HEK293 (cell line): ENCODE data around the gene TIMM44.

Source experiments
- CTCF ChIA-PET: fragments of 350-600 bp; formaldehyde crosslinking; extraction: SDS; loops from one replicate; lab custom pipeline; 2021; ENCODE audit warnings: antibody characterized with exemption; lab: Yijun Ruan, JAX
- POLR2A ChIA-PET: fragments of 300-600 bp; formaldehyde crosslinking; extraction: SDS; loops from one replicate; lab custom pipeline; 2020; ENCODE audit warnings: antibody characterized with exemption, inconsistent platforms; lab: Yijun Ruan, JAX
- H3K27ac ChIP-seq: fragments of 200-500 bp; sonication (Bioruptor generic); 2 replicates; pipeline ENCODE4 v1.5.1; 2014; ENCODE audit warnings: low read depth, low read length, control low read depth, inconsistent platforms; ENCODE audit errors: extremely low read depth
- H3K36me3 ChIP-seq, 2 experiments: fragments of 200-500 bp in 1 of 2; sonication (Bioruptor generic) in 1 of 2; 1 replicate in 1 of 2; 2 replicates in 1 of 2; pipeline ENCODE4 v1.5.1; 2014 to 2017; ENCODE audit warnings: inconsistent platforms in 2 of 2, low read length in 2 of 2; ENCODE audit not compliant: control insufficient read depth in 2 of 2, insufficient read depth in 1 of 2
- H3K4me1 ChIP-seq: fragments of 200-500 bp; sonication (Bioruptor generic); 2 replicates; pipeline ENCODE4 v1.5.1; 2014; ENCODE audit warnings: mild to moderate bottlenecking, low read length, inconsistent platforms; ENCODE audit not compliant: control insufficient read depth, insufficient read depth
- H3K4me3 ChIP-seq: 2 replicates; pipeline ENCODE4 v1.5.1; 2011; ENCODE audit warnings: low read depth, mild to moderate bottlenecking, control low read depth, low read length, moderate library complexity
- H3K9me3 ChIP-seq: fragments of 200-500 bp; sonication (Bioruptor generic); 2 replicates; pipeline ENCODE4 v1.5.1; 2014; ENCODE audit warnings: low read depth, low read length, inconsistent platforms; ENCODE audit not compliant: control insufficient read depth, insufficient read depth
- ATF2 ChIP-seq: fragments of 450-650 bp; formaldehyde crosslinking; IDR thresholded peaks from 2 replicates; pipeline ENCODE4 v1.5.1; 2016; ENCODE audit warnings: missing biosample characterization, missing genetic modification characterization, low read depth
- KLF1 ChIP-seq: fragments of 450-650 bp; formaldehyde crosslinking; IDR thresholded peaks from 2 replicates; pipeline ENCODE4 v1.5.1; 2016; ENCODE audit warnings: missing biosample characterization, missing genetic modification characterization
- KLF16 ChIP-seq: fragments of 450-650 bp; formaldehyde crosslinking; IDR thresholded peaks from 2 replicates; pipeline ENCODE4 v1.5.1; 2017; ENCODE audit warnings: missing biosample characterization, missing genetic modification characterization
- KLF8 ChIP-seq: fragments of 450-650 bp; formaldehyde crosslinking; IDR thresholded peaks from 2 replicates; pipeline ENCODE4 v1.5.1; 2016; ENCODE audit warnings: missing biosample characterization, missing genetic modification characterization
- MYNN ChIP-seq: fragments of 450-650 bp; formaldehyde crosslinking; IDR thresholded peaks from 2 replicates; pipeline ENCODE4 v1.5.1; 2016; ENCODE audit warnings: missing biosample characterization, missing genetic modification characterization, borderline replicate concordance
- OVOL3 ChIP-seq: fragments of 450-650 bp; formaldehyde crosslinking; IDR thresholded peaks from 2 replicates; pipeline ENCODE4 v1.5.1; 2016; ENCODE audit warnings: missing biosample characterization, missing genetic modification characterization
- ZIC2 ChIP-seq: fragments of 450-650 bp; formaldehyde crosslinking; IDR thresholded peaks from 2 replicates; pipeline ENCODE4 v1.5.1; 2016; ENCODE audit warnings: missing biosample characterization, missing genetic modification characterization
- ZNF146 ChIP-seq: fragments of 450-650 bp; formaldehyde crosslinking; IDR thresholded peaks from 2 replicates; pipeline ENCODE4 v1.5.1; 2016; ENCODE audit warnings: missing biosample characterization, missing genetic modification characterization
- ZNF239 ChIP-seq: fragments of 450-650 bp; formaldehyde crosslinking; IDR thresholded peaks from 2 replicates; pipeline ENCODE4 v1.5.1; 2016; ENCODE audit warnings: missing biosample characterization, missing genetic modification characterization
- ZNF302 ChIP-seq: fragments of 450-650 bp; formaldehyde crosslinking; IDR thresholded peaks from 2 replicates; pipeline ENCODE4 v1.5.1; 2016; ENCODE audit warnings: missing biosample characterization, missing genetic modification characterization, low read depth
- ZNF324 ChIP-seq: fragments of 450-650 bp; formaldehyde crosslinking; IDR thresholded peaks from 2 replicates; pipeline ENCODE4 v1.5.1; 2016; ENCODE audit warnings: missing biosample characterization, missing genetic modification characterization
- ZNF416 ChIP-seq: fragments of 450-650 bp; formaldehyde crosslinking; IDR thresholded peaks from 2 replicates; pipeline ENCODE4 v1.5.1; 2016; ENCODE audit warnings: missing biosample characterization, missing genetic modification characterization
- ZNF433 ChIP-seq: fragments of 450-650 bp; formaldehyde crosslinking; IDR thresholded peaks from 2 replicates; pipeline ENCODE4 v1.5.1; 2016; ENCODE audit warnings: missing biosample characterization, missing genetic modification characterization, low read depth
- ZNF473 ChIP-seq: fragments of 450-650 bp; formaldehyde crosslinking; IDR thresholded peaks from 2 replicates; pipeline ENCODE4 v1.5.1; 2017; ENCODE audit warnings: missing biosample characterization, missing genetic modification characterization
- ZNF513 ChIP-seq: fragments of 450-650 bp; IDR thresholded peaks from 2 replicates; pipeline ENCODE4 v1.5.1; 2018; ENCODE audit warnings: missing biosample characterization, missing genetic modification characterization
- ZNF521 ChIP-seq: fragments of 450-650 bp; formaldehyde crosslinking; IDR thresholded peaks from 2 replicates; pipeline ENCODE4 v1.5.1; 2017; ENCODE audit warnings: missing biosample characterization, mild to moderate bottlenecking, missing genetic modification characterization
- ZNF548 ChIP-seq: fragments of 450-650 bp; formaldehyde crosslinking; IDR thresholded peaks from 2 replicates; pipeline ENCODE4 v1.5.1; 2016; ENCODE audit warnings: missing biosample characterization, missing genetic modification characterization
- ZNF560 ChIP-seq: fragments of 450-650 bp; formaldehyde crosslinking; IDR thresholded peaks from 2 replicates; pipeline ENCODE4 v1.5.1; 2017; ENCODE audit warnings: missing biosample characterization, missing genetic modification characterization, borderline replicate concordance
- ZNF776 ChIP-seq: fragments of 450-650 bp; formaldehyde crosslinking; IDR thresholded peaks from 2 replicates; pipeline ENCODE4 v1.5.0; 2017; ENCODE audit warnings: missing biosample characterization, missing genetic modification characterization, borderline replicate concordance
- ZNF777 ChIP-seq: fragments of 450-650 bp; formaldehyde crosslinking; IDR thresholded peaks from 2 replicates; pipeline ENCODE4 v1.5.1; 2017; ENCODE audit warnings: missing biosample characterization, missing genetic modification characterization, borderline replicate concordance
- ZSCAN16 ChIP-seq: fragments of 450-650 bp; formaldehyde crosslinking; IDR thresholded peaks from 2 replicates; pipeline ENCODE4 v1.5.1; 2016; ENCODE audit warnings: missing biosample characterization, missing genetic modification characterization
- TF ChIP-seq, protein P1 (sequence below): fragments of 450-650 bp; formaldehyde crosslinking; IDR thresholded peaks from 2 replicates; pipeline ENCODE4 v1.5.1; 2016; ENCODE audit warnings: missing biosample characterization, missing genetic modification characterization
- TF ChIP-seq, protein P2 (sequence below): fragments of 450-650 bp; formaldehyde crosslinking; IDR thresholded peaks from 2 replicates; pipeline ENCODE4 v1.5.1; 2016; ENCODE audit warnings: missing biosample characterization, missing genetic modification characterization

TIMM44 gene

DNA sequence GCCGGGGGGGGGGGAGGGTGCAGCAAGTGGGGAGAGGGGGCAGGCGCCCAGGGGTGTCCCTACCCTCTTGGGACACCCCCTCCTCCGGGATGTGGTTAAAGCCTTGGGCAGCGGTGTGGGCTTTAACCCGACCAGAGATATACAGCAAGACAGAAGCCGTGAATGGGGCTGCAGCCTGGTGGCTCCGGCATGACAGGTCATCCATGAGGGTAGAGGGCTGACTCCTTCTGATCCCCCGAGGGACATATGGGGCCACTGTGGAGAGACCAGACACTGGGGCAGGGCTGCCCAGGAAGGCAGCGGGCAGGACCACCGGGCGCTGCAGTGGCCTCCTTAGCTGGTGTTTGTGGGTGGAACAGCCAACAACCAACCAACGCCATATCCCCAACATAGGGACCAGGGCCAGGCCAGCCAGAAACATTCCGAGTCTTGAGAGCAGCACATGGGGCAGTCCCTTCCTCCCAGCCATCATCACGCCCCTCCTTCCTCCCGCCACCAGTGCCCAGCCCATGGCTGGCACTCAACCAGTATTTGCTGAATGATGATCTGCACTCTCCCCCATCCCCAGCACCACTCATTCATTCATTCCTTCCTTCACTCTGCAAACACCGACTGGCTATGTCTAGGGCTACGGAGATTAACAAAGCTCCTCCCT is 43.8 kb upstream of the TIMM44 start:
- ChIA-PET POLR2A (no interaction called here), CTCF (interaction anchor here (1.0 to 1.3 kb wide), 2 partner anchors 15 to 269 kb away, joined by 3 to 10 read pairs; no protein-coding TSS in a partner anchor)
- H3K4me3 ChIP-seq = no peak overlapping the region
- no peak overlapping the region for H3K27ac ChIP-seq
- H3K4me1 ChIP-seq = no peaks in the 10 kb centered on the region
- no peaks in the 10 kb centered on the region for H3K9me3 ChIP-seq
- TF ChIP-seq, protein P1, sequence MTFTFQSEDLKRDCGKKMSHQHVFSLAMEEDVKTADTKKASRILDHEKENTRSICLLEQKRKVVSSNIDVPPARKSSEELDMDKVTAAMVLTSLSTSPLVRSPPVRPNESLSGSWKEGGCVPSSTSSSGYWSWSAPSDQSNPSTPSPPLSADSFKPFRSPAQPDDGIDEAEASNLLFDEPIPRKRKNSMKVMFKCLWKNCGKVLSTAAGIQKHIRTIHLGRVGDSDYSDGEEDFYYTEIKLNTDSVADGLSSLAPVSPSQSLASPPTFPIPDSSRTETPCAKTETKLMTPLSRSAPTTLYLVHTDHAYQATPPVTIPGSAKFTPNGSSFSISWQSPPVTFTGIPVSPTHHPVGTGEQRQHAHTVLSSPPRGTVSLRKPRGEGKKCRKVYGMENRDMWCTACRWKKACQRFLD (tag by site-specific recombination) = no peak
- no peak for TF ChIP-seq ZNF146 (tag by site-specific recombination)
- TF ChIP-seq ZNF521 = no peak
- no peak for TF ChIP-seq ZNF416
- TF ChIP-seq, protein P2, sequence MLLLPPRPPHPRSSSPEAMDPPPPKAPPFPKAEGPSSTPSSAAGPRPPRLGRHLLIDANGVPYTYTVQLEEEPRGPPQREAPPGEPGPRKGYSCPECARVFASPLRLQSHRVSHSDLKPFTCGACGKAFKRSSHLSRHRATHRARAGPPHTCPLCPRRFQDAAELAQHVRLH = no peak
- no peak for TF ChIP-seq KLF8 (tag by site-specific recombination)
- TF ChIP-seq ZNF239 (tag by site-specific recombination) = no peak
- no peak for TF ChIP-seq ZNF548 (tag by site-specific recombination)
- TF ChIP-seq ZSCAN16 (tag by site-specific recombination) = no peak
- TF ChIP-seq ZNF777 (tag by site-specific recombination) = no peak
- no peak for TF ChIP-seq OVOL3 (tag by site-specific recombination)
- TF ChIP-seq ZNF776 (tag by site-specific recombination) = no peak
- TF ChIP-seq, all 188 proteins: peak for 0
- peaks cover 26 to 97% of the 10 kb centered on the region in 2 experiments for H3K36me3 ChIP-seq

- Histone ChIP-seq H3K27ac (no peak overlapping the region), H3K36me3 (peaks cover 21 to 98% of the 10 kb centered on the region in 2 experiments), H3K4me1 (no peaks in the 10 kb centered on the region), H3K9me3 (no peaks in the 10 kb centered on the region), H3K4me3 (no peak overlapping the region)
- CTCF ChIA-PET = no interaction called here
- POLR2A ChIA-PET = no interaction called here
- TF ChIP-seq ZNF513 (tag by site-specific recombination) = 0 out of 2 replicates have a peak, but pooled peaks have one; percentile 59
- no peak for TF ChIP-seq ZIC2 (tag by site-specific recombination)
- no peak for TF ChIP-seq KLF1
- no peak for TF ChIP-seq ZNF560 (tag by site-specific recombination)
Measured at GRCh38 chr19:7986321-7987113, 43.1 kb upstream of the TIMM44 start.

DNA sequence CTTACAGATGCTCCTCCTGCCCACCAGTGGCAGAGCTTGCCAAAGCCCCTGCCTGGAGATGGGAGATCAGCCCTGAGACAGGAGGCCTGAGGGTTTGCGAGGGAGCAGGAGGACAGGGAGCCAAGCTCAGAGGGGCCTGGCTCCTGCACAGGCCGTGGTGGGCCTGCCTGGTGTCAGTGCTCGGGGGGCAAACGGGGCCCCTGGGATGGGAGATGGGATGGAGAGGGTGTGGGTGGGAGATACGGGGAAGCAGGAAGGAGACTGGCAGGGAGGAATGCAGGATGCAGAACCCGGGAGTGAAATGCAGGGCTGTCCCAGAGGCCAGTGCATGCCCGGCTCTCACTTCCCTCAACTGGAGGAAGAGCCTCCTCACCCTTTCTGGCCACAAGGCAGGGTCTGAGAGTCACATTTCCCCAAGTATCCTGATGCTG is 42.0 kb upstream of the TIMM44 start:
- peaks cover 20 to 97% of the 10 kb centered on the region in 2 experiments for H3K36me3 ChIP-seq
- TF ChIP-seq KLF16 (no peak), MYNN (tag by site-specific recombination) (no peak), ATF2 (tag by site-specific recombination) (no peak), ZNF324 (tag by site-specific recombination) (no peak), ZNF433 (tag by site-specific recombination) (no peak), ZNF302 (tag by site-specific recombination) (no peak), ZNF473 (tag by site-specific recombination) (no peak)
- TF ChIP-seq, all 188 proteins: peak for 0
- CTCF ChIA-PET = interaction anchor here (0.5 to 1.3 kb wide), 2 partner anchors 17 to 270 kb away, joined by 3 to 7 read pairs; no protein-coding TSS in a partner anchor
- Histone ChIP-seq H3K4me1 (no peaks in the 10 kb centered on the region), H3K27ac (no peak overlapping the region), H3K9me3 (no peaks in the 10 kb centered on the region), H3K4me3 (no peak overlapping the region)
- POLR2A ChIA-PET = no interaction called here
